ENCODE results near the gene SPRN.

SPRN gene

GRCh38 chr10:133375357-133376115 lies 48.9 kb downstream of the SPRN start:
- Histone ChIP-seq H3K36me3 (ENCODE audit: insufficient read depth, insufficient read length, low read length) (peaks cover 10% of the 10 kb centered on the region), H3K27me3 (ENCODE audit: insufficient read depth, insufficient read length) (peaks cover 60% of the 10 kb centered on the region), H3K9ac (ENCODE audit: insufficient read length, low read depth) (no peak overlapping the region), H3K4me1 (ENCODE audit: insufficient read depth, insufficient read length) (peaks cover 6% of the 10 kb centered on the region), H3K9me3 (ENCODE audit: insufficient read depth, low read length) (no peaks in the 10 kb centered on the region), H3K4me3 (ENCODE audit: insufficient read length, low read depth) (no peak overlapping the region)
- no peak for DNase-seq (ENCODE audit: low read depth, low spot score)
- TF ChIP-seq ZNF274 (IDR thresholded peaks at IDR 0.05; ENCODE audit: low read depth, low read length) (no peak), SUZ12 (IDR thresholded peaks at IDR 0.05; ENCODE audit: extremely low read depth, insufficient read depth, insufficient read length) (no peak), YY1 (IDR thresholded peaks at IDR 0.05; ENCODE audit: insufficient read depth, insufficient read length) (no peak)

DNA sequence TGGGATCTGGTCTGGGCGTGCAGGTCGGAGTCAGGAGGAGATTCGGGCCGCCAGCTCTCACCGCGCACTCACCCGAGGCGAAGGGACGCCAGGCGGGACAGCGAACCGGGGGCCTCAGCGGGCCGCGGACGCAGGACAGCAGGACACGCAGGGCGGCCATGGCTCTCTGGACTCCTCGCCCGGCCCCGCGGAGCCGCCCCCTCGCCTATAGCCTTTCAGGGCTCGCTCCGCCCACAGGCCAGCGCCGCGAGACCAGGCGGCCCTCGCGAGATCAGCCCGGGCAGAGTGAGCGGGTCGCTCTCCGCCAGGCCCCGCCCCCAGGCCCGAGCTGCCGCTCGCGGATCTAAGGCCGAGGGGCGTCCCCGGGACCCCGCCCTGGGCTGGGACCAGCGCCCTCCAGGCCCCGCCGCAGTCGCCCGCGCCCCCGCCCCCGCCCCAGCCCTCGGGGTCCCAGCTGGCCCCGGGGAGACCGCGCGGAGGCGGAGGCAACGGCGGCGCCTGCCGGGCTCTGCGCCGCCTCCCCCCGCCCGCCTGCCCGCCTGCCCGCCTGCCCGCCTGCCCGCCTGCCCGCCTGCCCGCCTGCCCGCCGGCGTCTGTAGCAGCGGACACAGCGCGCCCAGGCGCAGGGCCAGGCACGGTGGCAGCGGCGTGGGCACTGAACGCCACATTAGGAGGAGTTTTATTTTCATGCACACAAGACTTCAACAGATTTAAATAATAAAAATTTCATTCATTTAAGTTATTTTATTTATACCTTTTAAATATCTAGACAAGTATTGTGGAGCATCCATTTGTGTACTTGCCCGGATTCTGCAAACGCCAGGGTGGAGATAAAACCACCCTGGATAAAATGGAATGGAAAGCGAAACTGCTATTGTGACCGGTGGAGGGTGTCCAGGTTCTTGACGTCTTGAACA lies 51.0 kb downstream of the SPRN start, which contains the start of gene ECHS1:
ECHS1 (minus strand) TSS at position 181 of the 917 bp plus-strand sequence; CDS start at position 160, 21 bp downstream.
- TF ChIP-seq YY1 (IDR thresholded peaks at IDR 0.05; ENCODE audit: insufficient read depth, insufficient read length) (no peak), ZNF274 (IDR thresholded peaks at IDR 0.05; ENCODE audit: low read depth, low read length) (no peak), SUZ12 (IDR thresholded peaks at IDR 0.05; ENCODE audit: extremely low read depth, insufficient read depth, insufficient read length) (no peak)
- Histone ChIP-seq H3K27me3 (ENCODE audit: insufficient read depth, insufficient read length) (peaks cover 44% of the 10 kb centered on the region), H3K9ac (ENCODE audit: insufficient read length, low read depth) (peak within 1 kb of the TSS; percentile 77), H3K4me3 (ENCODE audit: insufficient read length, low read depth) (peak within 1 kb of the TSS; percentile 68), H3K4me1 (ENCODE audit: insufficient read depth, insufficient read length) (peaks cover 3% of the 10 kb centered on the region), H3K36me3 (ENCODE audit: insufficient read depth, insufficient read length, low read length) (peaks cover 29% of the 10 kb centered on the region), H3K9me3 (ENCODE audit: insufficient read depth, low read length) (no peaks in the 10 kb centered on the region)
- DNase-seq (ENCODE audit: low read depth, low spot score) = peak; percentile 83

GRCh38 chr10:133372507-133372906 lies 51.9 kb downstream of the SPRN start:
- no peak overlapping the region for H3K4me3 ChIP-seq (ENCODE audit: insufficient read length, low read depth)
- H3K4me1 ChIP-seq (ENCODE audit: insufficient read depth, insufficient read length) = no peaks in the 10 kb centered on the region
- no peak for TF ChIP-seq YY1 (IDR thresholded peaks at IDR 0.05; ENCODE audit: insufficient read depth, insufficient read length)
- no peak for TF ChIP-seq SUZ12 (IDR thresholded peaks at IDR 0.05; ENCODE audit: extremely low read depth, insufficient read depth, insufficient read length)
- TF ChIP-seq ZNF274 (IDR thresholded peaks at IDR 0.05; ENCODE audit: low read depth, low read length) = no peak
- no peak for DNase-seq (ENCODE audit: low read depth, low spot score)
- H3K9ac ChIP-seq (ENCODE audit: insufficient read length, low read depth) = no peak overlapping the region
- peaks cover 34% of the 10 kb centered on the region for H3K36me3 ChIP-seq (ENCODE audit: insufficient read depth, insufficient read length, low read length)
- peaks cover 34% of the 10 kb centered on the region for H3K27me3 ChIP-seq (ENCODE audit: insufficient read depth, insufficient read length)
- H3K9me3 ChIP-seq (ENCODE audit: insufficient read depth, low read length) = no peaks in the 10 kb centered on the region

All from NT2/D1 (cell line).